NCI-H748 (cell line): ENCODE measurements around the gene CCNI2.
"Not testable (repeated sequence)": the region's sequence is repeated elsewhere in the genome, so short reads cannot be mapped to it uniquely, and the experiment has no call there.

Source experiments
- DNase-seq: peaks from one replicate; lab custom pipeline; 2025; ENCODE audit not compliant: unreplicated experiment; lab: John Stamatoyannopoulos, UW

CCNI2 gene

DNA sequence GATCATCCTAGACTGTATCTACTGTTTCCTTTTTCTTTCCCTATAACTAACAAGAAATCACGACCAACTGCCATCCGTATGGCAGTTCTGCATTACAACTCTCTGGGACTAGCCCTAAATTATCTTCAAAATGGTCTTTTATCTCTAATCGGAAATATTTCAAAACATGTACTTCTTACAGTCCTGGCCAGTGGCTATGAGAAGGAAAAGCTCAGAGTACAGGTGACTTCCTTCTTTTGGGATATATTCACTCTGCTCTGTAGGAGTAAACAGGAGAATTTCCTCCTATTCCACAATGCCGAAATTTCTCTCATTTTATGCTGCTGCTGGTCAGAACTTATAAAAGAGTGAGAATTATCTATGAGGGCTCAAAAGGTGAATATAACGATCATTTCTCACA lies 31.6 kb downstream of the CCNI2 start:
- no peak for DNase-seq

DNA sequence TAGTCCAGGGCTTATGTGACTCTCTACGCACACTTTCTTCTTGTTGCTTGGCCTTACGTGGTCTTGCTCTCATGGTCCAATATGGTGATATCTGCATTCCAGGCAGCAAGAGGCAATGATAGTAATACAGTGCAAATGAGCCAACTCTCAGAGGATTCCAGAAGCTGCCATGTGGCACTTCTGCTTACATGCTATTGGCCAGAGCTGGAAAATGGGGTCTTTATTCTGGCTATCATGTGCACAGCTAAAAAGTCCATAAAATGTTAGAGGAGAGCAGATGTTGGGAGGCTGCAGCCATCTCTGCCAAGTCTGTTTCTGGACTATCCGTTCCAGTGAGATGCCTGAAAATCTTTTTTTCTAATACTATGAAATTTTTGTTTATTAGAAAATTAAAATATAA lies 32.7 kb downstream of the CCNI2 start:
- no peak for DNase-seq

DNA sequence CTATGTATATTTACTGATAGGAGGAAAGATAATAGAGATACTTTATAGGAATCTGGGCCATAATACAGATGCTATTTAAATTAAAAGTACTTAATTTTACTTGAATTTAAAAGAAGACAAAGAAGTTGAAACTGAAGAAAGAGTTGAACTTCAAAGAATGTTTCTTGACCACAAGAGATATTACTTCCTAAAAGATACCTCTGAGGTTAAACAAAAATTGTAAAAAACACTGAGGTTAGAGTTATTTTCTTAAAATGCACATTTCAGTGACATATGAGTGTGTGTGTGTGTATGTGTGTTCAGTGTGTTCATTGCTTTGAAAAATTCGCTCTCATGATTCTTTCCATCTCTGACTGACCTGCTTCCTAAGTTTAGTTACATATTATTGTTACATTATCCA lies 33.4 kb downstream of the CCNI2 start:
- no peak for DNase-seq

DNA sequence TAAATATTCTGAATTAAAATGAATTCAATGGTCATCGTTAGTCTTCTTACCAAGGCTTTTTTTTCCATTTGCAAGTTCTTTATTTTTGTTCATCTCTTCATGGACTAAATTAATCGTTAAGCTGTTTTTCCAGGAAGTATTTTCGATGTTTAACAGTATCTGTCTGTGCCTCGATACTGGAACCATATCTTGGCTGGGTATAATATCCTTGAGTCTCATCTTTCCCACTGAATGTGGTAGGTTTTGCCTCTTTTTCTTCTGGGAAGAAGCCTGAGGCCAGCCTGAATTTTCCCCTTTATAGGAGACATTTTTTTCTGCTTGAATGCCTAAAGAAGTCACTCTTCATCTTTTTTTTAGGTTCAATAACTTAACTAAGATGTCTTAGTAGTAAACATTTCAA lies 33.8 kb downstream of the CCNI2 start:
- no peak for DNase-seq

DNA sequence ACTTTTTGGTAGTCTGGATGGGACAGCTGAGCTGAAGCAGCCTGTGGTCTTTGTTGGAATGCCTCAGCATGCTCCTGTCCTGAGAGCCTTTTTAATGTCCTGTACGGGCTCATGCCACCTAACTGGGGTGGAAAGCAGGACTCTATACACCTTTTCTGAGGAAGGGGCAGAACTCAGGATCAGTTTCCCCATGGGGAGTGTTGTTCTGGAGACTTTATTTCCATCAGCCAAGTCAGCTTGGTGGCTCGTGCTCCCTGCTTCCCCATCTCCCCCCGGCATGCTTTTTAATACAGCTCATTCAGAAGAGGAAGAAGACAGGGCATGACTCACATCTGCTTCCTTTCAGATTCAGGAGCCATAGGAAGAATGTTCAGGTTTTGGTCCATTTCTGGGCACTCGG lies 34.9 kb downstream of the CCNI2 start:
- no peak for DNase-seq

DNA sequence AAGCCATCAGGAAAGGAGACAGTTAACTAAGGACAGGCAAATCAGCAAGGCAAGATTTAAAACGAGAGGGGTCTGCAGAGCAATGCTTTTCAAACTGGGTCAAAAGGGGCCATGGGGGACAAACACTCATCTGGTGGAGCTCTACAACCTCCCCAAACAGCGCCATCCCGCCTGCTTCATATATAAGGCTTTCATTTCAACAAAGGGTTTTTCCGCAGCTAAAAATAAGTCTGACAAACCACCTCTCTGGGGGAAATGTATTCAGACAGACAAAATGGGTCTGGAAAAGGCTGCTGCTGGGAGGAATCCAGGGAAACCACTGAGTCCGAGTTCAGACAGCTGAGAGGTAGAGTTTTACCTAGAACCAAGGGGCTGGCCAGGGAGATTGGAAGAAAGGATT lies 38.1 kb downstream of the CCNI2 start:
- DNase-seq, result no peak

DNA sequence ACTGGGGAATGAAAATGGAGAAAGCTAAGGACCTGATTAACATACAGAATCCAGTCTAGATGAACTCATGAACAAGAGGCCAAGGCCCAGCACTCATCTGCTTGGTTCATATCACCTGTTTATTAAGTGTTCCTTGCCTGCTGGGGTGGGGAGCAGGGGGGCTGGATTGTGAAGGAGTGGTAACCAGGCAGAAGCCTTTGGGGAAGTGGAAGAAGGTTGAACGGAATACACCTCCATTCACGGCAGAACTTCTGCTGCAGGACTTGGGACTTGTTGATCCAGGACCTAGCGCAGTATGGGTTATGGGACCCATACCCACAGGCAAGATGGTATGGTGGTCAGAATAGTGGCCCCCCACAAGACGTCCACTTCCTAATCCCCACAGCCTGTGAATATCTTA lies 38.6 kb downstream of the CCNI2 start:
- no peak for DNase-seq

DNA sequence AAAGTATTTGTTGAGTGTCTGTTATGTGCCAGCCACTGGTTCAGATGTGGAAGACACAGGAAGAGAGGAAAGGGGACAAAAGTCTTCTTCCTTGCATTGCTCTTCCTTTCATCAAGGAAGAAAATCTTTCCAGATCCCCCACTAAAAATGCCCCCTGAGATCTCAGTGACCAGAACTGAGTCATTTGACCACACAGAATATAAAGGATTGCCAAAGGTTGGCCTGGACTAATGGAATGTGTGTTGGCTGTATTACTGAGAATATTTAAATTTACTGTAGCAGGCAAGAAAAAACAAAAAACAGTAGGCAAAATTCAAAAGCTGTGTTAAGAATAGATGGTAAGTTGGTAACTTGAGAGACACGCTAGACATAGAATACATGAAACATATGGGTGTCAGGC lies 39.9 kb downstream of the CCNI2 start:
- DNase-seq, result no peak

DNA sequence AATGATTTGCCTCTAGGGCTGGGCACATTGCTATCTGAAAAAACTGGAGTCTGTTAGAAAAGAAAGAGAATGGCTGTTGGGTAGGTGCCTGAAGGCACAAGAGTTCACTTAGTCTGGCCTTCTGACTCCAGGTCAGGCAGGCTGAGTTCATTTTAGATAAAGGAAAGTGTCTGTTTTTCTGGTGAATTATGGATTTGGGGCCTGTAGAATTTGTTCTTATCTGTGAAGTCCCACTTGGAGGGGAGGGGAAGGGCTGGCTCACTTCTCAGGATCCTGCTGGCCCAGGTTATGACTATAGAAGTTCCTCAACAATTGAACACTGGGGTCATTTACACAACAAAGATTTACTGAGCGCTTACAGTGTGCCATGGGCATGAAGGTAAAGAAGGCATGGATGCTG lies 41.3 kb downstream of the CCNI2 start:
- DNase-seq, result no peak

DNA sequence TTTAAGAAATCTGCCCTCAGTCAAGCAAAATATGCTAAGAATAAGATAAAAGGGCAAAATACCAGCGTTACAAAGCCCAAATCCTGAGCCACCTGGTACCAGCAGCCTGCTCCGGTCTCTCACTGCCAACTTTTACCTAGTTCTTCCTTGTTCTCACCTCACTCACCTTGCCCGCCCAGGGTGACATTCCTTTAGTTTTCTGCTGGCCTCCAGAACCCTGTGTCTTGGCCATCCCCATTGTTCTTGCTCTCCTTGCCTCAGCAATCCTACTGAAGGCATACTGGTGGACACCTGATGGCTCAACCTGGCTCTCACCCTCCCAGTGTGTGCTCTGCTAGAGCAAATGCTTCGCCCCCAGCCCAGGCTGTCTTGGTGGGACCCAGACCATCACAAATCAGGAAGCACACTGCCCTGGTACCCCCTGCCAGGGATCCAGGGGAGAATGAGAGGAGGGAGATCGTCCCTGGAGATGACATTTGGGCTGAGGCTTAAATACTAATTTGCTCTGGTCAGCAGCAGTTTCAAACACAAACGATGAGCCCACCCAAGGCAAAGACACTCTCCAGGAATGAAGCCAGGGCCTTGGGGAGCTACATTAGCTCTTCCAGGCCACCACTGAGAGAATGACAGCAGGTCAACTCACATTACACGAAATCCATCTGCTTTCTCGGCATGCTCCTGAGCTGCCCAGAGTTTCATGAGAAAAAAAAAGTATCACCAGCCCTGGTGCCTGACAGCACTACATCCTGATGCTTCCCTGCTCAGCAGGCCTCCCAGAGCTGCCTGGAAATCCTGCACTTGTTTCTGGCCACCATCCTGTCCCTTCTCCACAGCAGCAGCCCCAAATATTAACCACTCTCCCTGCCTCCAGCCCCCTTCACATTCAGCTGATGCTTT lies 42.0 kb downstream of the CCNI2 start:
- no peak for DNase-seq

DNA sequence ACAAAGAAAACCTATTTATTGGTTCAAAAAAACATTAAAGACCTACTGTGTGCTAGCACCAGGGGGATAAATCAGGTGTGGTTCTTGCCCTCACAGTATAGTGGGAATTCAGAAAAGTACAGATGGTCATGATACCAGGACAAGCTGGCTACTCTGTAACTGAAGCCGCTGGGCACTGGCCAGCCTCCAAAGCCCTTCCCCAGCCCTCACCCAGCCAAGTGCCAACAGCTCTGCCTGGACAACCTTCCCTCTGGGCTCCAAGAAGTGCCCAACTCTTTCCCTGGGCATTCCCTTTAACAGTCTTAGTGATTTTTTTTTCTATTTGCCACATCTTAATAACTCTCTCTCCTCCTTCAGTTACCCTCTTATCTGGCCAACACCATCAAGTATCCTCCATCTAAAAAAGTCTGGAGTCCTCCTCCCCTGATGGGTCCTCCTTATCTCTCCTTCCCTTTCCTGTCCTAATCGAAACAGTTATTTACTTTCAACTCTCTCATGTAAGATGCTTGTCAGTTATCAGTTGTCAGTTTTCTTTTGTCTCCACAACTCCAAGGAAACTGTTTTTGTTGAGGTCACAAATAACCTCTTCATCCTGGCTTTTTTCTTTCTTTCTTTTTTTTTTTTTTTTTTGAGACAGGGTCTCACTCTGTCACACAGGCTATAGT lies 43.1 kb downstream of the CCNI2 start:
- DNase-seq, result no peak

DNA sequence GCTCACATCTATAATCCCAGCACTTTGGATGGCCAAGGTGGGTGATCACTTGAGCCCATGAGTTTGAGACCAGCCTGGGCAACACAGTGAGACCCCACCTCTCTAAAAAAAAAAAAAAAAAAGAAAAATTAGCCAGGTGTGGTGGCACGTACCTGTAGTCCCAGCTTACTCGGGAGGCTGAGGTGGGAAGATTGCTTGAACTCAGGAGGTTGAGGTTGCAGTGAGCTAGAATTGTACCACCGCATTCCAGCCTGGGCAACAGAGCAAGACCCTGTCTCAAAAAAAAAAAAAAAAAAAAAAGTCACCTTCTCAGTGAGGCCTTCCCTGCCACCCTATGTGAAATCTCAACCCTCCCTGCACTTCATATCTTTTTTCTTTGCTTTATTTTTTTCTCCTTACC lies 43.8 kb downstream of the CCNI2 start:
- no peak for DNase-seq

DNA sequence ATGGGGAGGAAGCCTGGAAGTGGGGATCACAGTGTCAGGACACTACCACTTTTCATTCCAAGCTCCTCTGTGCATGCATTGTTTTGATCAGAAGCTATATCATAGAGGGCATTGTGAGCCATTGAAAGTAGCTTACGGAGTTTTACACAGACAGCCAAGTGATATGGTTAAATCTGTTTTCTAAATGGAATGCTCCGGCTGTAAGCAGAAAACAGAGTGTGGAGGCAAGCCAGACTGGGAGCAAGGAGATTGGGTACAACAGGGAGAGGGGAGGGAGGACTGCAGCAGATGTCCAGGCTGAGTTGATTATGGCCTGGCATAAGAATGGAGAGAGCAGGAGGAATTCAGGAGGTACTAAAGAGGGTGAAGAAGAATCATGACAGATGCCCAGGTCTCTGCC lies 50.4 kb downstream of the CCNI2 start:
- DNase-seq, result no peak

DNA sequence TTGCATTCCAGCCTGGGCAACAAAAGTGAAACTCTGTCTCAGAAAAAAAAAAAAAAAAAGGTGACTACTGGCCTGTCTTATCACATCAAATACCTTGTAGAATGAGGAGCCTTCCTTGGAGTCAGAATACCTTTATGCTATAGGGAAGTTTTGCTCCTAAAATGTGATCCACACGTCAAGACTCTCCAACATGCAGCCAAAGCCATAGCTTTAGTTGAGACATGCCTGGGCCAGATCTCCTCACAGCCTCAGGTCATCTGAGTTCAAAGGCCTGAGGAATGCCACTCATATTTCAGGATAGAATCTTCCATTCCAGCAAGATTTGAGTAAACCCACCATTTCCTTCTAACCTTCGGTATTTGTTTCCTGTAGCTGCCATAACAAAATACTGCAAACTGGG lies 52.2 kb downstream of the CCNI2 start:
- no peak for DNase-seq

DNA sequence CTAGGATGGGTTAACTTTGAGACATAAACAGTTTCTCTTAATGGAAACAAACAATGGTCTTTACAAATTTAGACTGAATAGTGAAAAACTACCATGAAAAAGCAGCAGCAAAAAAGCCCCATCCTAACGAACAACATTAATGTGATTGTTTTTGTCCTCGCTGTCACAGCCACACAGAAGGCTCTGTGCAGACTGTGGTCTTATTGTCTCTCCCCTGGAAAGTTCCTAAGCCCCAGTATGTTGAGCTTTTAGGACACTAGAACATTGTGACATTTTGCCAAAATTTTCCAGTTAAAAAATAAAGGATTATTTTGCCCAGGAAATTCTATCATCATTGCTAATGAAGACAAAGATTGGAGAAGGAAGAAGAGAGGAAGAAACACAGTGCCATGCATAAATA lies 53.3 kb downstream of the CCNI2 start:
- no peak for DNase-seq

DNA sequence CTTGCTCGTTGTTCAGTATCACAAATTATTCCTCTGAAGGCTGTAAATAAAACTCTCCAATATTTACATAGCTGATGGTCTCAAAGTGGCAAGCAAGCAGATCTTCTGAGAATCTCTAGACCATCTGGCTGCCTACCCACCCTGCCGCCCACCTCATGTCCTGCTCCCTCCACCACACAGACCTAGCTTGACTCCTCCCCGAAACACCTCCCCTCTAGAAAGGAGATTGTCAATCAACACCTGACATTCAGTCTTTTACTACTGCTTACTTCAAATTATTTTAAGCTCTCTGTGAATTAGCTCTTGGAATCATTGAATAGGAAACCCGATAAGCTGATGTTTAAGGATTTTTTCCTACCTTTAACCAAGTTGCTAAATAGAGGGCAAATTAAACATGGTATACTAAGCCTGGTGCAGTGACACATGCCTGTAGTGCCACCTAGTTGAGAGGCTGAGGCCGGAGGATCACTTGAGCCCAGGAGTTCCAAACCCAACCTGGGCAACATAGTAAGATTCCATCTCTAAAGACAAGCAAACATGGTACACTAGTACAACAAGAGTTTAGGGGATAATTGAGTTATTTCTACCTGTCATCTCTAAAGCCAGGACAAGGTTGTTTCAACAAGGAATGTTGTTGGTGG lies 54.9 kb downstream of the CCNI2 start:
- DNase-seq, result no peak

DNA sequence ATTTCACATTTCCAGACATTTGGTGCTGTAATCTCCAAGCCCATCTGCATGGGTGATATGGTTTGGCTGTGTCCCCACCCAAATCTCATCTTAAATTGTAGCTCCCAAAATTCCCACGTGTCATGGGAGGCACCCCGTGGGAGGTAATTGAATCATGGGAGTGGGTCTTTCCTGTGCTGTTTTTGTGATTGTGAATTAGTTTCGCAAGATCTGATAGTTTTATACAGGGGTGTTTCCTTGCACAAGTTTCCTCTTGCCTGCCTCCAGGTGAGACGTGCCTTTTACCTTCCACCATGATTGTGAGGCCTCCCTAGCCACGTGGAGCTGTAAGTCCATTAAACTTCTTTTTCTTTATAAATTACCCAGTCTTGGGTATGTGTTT lies 55.5 kb downstream of the CCNI2 start:
- DNase-seq, result not testable (repeated sequence)
